Suprapubic skin (tissue), 3 donors: ENCODE measurements around the gene MAP2K5.

Experiments
- CTCF ChIP-seq, 2 donors: fragments of 200-600 bp in 1 of 2; fragments of 450-650 bp in 1 of 2; sonication (generic) in 1 of 2; IDR thresholded peaks; one replicate each; pipeline ENCODE4 v1.5.1; 2016 to 2019; ENCODE audit warnings: antibody characterized with exemption in 2 of 2, mild to moderate bottlenecking in 1 of 2, moderate library complexity in 1 of 2
- POLR2AphosphoS5 ChIP-seq, 3 donors: sonication (generic); formaldehyde crosslinking; IDR thresholded peaks; one replicate each; pipeline ENCODE4 v1.6.1; 2017; ENCODE audit warnings: antibody characterized with exemption in 3 of 3

GRCh38 chr15:67746022-67746421 lies 203.5 kb downstream of the MAP2K5 start:
- TF ChIP-seq CTCF (IDR thresholded peaks at IDR 0.05), result no peak
- peak in 1 of 3 donors; percentile 40 for TF ChIP-seq POLR2AphosphoS5 (IDR thresholded peaks at IDR 0.05)
